KG1 (cell line): ENCODE results near the gene PPP1CA.

Experiments
- DNase-seq: peaks from one replicate; lab custom pipeline; 2025; lab: John Stamatoyannopoulos, UW

PPP1CA gene

DNA sequence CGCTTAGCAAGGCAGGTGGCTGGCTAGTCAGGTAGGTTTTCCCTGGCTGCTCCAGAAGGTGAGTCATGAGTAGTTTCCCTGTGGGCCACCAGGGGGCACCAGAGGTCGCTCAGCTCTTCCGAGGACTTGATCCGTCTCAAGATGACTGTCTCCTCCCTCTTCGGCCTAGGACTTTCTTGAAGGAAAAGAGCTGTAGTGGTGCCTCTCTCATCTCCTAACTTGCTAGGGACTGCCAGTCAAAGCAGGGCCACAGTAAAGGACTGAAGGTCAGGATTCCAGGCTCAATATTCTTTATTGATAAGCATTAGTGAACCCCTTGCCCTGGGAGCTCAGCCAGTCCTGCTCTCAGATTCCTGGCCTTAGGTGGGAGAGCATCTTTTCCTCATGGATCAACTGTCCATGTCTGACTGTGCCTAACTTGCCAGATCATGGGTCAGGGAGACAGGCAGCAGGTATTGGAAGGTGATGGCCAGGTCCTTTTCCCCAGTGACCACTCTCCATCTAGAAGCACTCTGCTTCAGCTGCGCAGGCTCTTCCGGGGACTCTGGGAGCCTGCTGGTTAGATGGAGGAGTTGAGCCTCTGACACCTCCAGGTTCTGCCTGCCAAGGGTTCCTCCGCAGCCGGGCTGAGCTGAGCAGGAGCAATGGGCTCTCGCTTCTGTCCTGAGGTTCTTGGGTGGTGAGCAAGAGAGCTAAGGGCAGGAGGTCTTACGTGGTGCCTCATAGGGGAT is 50.2 kb downstream of the PPP1CA start:
- DNase-seq = peak; percentile 51

DNA sequence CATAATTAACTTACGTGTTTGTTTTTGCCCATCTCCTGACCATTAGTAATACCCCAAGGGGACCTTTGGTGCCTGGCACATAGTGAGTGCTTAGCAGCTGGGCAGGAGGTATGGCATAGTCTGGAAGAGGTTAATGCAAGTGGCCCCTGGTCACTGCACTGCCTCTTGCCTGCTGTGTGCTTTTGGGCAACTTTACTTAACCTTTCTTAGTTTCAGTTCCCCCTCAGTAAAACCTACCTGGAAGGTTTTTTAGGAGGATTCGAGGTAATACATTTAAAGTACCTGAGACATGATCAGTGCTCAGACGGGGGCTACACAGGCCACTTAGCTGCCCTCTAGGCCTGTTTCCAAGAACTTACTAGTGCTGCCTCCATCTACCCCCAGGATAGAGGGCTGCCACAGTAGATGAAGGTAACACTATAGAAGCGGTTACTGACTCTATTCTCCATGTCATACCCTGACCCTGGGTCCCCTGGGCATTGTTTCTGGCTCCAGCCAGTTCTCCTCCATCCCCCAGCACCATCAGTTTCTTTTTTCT is 51.7 kb downstream of the PPP1CA start:
- DNase-seq = no peak

DNA sequence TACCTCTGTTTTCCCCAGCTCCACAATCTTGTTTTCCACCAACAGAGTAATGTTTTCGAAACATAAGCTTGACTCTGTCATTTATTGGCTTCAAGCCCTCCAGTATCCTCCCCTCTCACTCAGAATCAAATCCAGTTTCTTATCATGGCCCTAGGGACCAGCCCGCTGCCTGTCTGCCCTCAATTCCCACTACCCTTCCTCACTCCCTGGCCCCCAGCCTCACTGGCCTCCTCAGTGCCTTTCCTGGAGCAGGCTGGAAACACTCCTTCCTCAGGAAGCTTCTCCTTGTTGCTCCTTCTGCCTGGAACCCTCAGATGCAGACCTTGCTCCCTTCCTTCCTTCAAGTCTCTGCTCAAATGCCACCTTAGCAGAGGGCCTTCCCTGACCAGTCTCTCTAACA is 52.2 kb downstream of the PPP1CA start:
- no peak for DNase-seq

DNA sequence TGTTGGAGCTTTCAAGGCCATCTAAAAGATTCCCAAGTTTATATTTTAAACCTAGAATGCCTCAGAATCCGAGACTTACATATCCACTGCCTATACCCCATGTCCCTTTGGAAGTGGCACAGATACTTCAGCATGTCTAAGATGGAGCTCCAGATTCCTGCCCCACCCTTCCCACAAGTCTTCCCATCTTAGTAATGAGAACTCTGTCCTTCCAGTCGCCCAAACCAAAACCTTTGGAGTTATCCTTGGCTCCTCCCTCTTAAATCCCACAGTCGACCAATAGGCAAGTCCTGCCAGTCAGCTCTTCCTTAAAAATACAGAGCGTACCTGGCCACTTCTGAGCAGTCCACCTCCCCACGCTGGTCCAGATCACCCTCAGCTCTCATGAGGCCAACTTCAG is 52.6 kb downstream of the PPP1CA start:
- DNase-seq = no peak
